Hypothalamus (tissue), 51 donors: ENCODE data around the gene MAGEA6.
"Not testable (repeated sequence)": the region's sequence is repeated elsewhere in the genome, so short reads cannot be mapped to it uniquely, and the experiment has no call there.

ENCODE experiments used
- DNase-seq, 51 donors: peaks; one replicate each; lab custom pipeline; 2025; lab: John Stamatoyannopoulos, UW

MAGEA6 gene

GRCh38 chrX:152769549-152770289 lies at the start of gene MAGEA6:
MAGEA6 (minus strand) TSS chrX:152769689; CDS start chrX:152767650, 2,039 bp downstream.
- not testable (repeated sequence) for DNase-seq

GRCh38 chrX:152819266-152819665 lies 49.8 kb upstream of the MAGEA6 start:
- no peak for DNase-seq

- no peak for DNase-seq
These were observed 48.9 kb upstream of the MAGEA6 start for GRCh38 chrX:152818356-152818755.

GRCh38 chrX:152817078-152817764 lies 47.7 kb upstream of the MAGEA6 start:
- peak in 25 of 51 donors; percentile 0 to 51 (median 9) for DNase-seq

GRCh38 chrX:152814048-152814447 lies 44.6 kb upstream of the MAGEA6 start:
- no peak for DNase-seq

GRCh38 chrX:152813206-152813605 lies 43.7 kb upstream of the MAGEA6 start:
- no peak for DNase-seq

- peak in 20 of 51 donors; percentile 0 to 60 (median 10) for DNase-seq
These were observed 40.9 kb upstream of the MAGEA6 start for GRCh38 chrX:152810403-152810802.

GRCh38 chrX:152806035-152806434 lies 36.5 kb upstream of the MAGEA6 start:
- DNase-seq = no peak

GRCh38 chrX:152798945-152799344 lies 29.5 kb upstream of the MAGEA6 start:
- DNase-seq = no peak

- DNase-seq = not testable (repeated sequence)
These were observed 17.6 kb upstream of the MAGEA6 start for GRCh38 chrX:152787062-152787461.

- DNase-seq = not testable (repeated sequence)
These were observed 2.9 kb downstream of the MAGEA6 start for GRCh38 chrX:152766562-152766961.

GRCh38 chrX:152761582-152761981 lies 7.9 kb downstream of the MAGEA6 start:
- not testable (repeated sequence) for DNase-seq

GRCh38 chrX:152759544-152759943 lies 9.9 kb downstream of the MAGEA6 start:
- not testable (repeated sequence) for DNase-seq

- not testable (repeated sequence) for DNase-seq
These were observed 10.6 kb downstream of the MAGEA6 start, which contains the start of gene CSAG3 for GRCh38 chrX:152758918-152759317. CSAG3 (plus strand) TSS chrX:152759218.

- DNase-seq = not testable (repeated sequence)
These were observed 14.6 kb downstream of the MAGEA6 start for GRCh38 chrX:152754871-152755270.

GRCh38 chrX:152753686-152754650 lies 15.5 kb downstream of the MAGEA6 start, which contains the start of gene MAGEA2:
MAGEA2 (minus strand) TSS chrX:152753842; CDS start chrX:152751363, 2,479 bp downstream.
- DNase-seq = not testable (repeated sequence)

- no peak for DNase-seq
These were observed 30.9 kb downstream of the MAGEA6 start for GRCh38 chrX:152738560-152738959.

- not testable (repeated sequence) for DNase-seq
These were observed 33.0 kb downstream of the MAGEA6 start for GRCh38 chrX:152736528-152736927.

- no peak for DNase-seq
These were observed 33.5 kb downstream of the MAGEA6 start for GRCh38 chrX:152735860-152736511.

- no peak for DNase-seq
These were observed 34.4 kb downstream of the MAGEA6 start for GRCh38 chrX:152735101-152735500.
